C1 segment of cervical spinal cord (tissue), 14 donors: ENCODE measurements around the gene WDR64.

Source experiments
- DNase-seq, 14 donors: peaks; one replicate each; lab custom pipeline; 2025; lab: John Stamatoyannopoulos, UW

The WDR64 gene

GRCh38 chr1:241652012-241652411, at the start of gene WDR64:
Gene WDR64, plus strand, starts transcription at chr1:241652281. Its CDS starts 204 bp downstream, at chr1:241652485.
- DNase-seq: no peak

DNA sequence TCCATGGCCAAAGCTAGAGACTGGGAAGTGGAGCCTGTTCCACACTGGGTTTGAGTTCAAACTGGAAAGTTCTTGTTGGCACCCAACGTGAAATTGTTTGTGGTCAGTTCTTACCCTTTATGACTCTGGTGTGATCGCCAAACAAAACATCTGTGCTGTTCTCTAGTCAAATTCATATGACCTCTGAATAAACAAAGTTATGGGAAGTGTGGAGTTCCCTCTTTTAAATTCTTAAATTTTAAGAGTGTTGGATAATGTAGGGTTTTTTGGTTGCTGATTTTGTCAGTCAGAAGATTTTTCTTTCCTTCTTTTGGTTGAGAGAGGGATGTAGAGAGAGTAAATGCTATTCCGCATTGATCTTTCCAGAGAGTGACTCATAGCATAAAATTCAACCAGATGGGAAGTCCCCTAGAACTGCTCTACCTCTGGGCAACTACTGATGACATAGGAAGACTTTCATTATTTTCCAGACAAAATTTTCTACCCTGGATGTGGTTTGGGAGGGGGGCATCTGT, 48.3 kb upstream of the WDR64 start:
- DNase-seq: no peak

DNA sequence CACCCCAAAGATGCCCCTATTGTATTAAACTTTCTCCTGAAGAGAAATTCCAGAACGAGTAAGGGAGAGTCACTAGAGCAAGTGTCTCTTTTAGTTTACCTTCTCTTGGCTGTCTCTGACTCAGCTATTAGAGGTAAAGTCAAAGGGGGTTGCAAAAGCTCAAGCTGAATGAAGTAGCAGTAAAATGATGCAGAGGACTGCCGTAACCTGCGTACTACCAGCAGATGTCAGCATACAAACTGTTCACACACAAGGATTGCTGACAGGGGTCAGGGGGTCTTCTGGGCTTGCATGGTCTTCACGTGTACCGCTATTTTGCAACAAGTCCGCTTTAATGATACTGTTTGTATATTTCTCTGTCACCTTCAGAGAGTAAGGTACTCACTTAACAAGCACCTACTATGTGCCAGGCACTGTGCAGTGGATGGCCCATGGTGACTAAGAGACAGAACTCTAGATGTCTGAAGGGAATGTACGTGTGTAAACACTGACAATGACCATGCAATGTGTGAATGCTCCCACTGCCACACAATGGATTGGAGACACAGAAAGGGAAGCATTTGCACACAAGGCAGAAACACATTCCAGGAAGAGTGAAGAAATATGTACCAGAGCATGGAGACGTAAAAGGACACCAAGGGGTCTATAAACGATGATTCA, 46.8 kb upstream of the WDR64 start:
- no peak for DNase-seq

DNA sequence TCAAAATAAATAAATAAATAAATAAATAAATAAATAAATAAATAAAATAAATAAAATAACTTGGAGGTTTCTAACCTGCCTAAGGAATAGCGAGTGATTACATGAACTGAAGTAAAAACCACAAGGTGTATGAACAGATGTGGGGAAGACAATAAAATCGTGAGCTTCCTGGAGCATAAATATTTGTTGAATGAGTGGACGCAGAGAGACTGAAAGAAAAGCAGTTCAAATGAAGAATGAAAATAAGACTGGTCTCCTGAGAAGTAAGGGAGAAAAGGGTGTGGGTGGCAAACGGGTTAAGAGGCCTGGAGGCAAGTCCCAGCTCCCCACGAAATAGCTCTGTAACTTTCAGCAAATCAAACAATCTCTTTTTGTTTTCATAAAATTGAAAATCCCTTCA, 45.5 kb upstream of the WDR64 start:
- DNase-seq: no peak

DNA sequence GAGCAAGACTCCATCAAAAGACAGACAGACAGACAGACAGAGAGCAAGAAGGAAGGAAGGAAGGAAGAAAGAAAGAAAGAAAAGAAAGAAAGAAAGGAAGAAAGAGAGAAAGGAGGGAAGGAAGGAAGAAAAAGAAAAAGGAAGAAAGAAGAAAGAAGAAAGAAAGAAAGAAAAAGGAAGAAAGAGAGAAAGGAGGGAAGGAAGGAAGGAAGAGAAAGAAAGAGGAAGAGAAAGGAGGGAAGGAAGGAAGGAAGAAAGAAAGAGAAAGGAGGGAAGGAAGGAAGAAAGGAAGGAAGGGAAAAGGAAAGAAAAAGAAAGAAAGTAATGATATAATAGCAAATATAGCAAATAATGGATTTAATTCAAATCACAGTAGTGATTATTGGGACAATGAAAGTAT, 44.6 kb upstream of the WDR64 start:
- no peak for DNase-seq

DNA sequence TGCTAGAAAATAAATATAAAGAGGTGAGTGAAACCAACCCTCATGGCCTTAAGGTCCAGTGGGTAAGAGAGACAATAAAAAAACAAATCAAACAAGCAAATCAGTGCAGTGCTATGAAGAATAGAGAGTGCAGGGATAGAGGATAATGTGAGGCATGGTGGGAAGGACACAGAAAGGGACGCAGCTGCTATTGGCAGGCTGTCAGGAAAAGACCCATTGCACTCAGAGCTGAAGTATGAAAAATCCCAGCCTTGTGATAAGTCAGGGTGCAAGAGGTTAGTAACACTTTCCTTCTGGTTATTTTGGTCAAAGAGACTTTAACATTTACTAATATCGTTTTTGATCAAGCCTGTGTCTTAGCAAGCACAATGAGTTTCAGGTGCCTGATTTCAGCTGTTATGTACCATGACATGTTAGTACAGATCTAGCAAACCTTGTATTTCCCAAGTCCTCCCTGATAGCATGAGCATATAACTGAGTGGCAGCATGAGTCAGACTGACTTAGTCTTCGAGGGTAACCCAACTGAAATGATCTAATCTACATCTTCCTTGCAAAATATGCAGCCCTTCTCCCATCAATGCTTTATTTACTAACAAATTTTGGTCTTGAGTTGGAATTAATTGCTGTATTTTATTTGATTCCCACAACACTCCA, 43.6 kb upstream of the WDR64 start:
- DNase-seq: no peak

- no peak for DNase-seq
Observed at GRCh38 chr1:241610056-241610815, 41.8 kb upstream of the WDR64 start.

DNA sequence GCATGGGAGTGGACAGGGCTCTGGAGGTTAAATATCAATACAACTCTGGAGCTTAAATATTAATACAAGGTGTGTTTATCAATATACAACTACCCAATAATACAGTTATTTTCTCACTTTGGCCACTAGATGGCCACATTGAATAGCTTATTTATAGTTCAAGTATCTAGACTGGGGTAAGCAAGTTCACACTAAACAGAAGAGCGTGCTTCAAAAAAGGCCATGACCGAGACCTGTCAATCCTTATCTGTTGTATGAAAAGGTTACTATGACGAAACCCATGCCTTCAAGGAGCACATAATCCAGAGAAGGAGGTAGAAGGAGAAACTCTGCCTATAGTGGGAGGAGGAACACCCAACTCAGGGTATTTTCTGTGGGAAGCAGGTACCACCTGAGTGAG, 41.0 kb upstream of the WDR64 start:
- peak in 2 of 14 donors; percentile 6 to 10 for DNase-seq

DNA sequence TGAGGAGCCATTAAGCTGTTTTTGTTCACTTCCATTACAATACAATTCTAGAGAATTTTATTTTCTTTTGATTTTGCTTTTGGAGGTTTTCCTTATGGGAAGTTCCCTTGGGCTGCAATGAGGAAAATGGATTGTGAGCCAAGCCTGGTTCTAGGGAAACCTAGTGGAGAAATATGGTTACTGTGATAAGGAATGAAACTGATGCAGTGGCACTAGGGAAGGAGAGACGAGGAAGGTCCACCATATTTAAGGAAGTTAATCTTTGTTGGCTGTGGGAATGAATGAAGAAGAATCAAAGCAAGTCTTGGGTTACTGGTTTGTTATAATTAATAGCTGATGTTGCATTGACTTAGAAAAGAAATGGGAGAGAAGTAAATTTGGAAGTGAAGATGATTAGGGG, 40.3 kb upstream of the WDR64 start:
- no peak for DNase-seq

DNA sequence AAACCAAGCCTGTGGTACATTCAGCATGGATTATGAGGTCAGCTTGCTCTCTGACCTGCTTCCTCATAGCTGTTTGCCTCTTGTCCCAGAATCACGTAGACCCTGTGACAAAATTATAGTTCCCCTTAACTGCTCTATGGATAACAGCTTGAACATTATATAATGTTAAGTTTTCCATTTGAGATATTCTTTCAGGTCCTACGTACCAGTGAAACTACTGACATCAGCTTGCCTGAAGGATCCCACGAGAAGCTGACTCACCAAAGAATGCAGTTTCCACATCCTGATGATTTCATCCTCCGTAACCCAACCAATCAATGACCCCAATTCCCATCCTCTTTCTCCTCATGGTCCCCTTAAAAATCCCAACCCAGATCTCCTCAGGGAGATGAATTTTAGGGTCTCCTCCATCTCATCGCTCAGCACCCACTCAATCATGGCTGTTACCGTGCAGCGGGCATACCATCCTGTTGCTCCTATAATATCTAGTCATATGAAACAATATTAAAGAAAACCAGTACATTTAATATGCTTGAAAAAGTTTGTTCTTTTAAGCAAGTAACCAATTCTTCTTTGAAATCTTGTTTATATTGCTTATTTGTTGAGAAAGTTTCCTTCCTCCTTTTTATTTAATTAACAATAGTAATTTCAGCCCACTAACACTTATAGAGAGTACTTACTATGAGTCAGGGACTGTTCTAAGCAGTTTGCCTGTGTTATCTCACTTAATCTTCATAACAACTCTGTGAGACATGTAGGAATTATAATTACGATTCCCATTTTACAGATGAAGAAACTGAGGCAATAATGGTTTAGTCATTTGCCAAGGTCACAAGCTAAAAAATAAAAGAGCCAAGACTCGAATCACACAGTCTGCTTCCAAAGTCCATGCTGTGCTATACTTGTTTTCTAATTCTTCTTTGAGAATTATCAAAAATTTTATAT, 39.3 kb upstream of the WDR64 start:
- no peak for DNase-seq

DNA sequence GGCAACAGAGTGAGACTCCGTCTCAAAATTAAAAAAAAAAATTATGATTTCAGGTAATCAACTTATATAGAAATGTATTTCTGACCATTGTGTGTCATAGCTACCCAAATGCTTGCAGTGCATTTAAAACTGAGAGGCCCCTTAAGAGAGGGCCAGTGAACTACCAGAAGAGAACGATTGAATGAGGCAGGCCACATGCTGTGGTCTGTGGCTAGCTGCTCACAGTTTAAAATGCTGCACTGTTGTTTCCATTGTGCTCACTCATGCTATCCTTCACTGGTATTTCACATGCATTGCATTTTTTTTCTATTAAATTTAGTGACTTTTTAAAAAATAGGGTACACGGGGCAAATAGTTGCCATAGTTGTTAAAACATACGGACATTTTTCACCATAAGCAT, 37.9 kb upstream of the WDR64 start:
- no peak for DNase-seq

DNA sequence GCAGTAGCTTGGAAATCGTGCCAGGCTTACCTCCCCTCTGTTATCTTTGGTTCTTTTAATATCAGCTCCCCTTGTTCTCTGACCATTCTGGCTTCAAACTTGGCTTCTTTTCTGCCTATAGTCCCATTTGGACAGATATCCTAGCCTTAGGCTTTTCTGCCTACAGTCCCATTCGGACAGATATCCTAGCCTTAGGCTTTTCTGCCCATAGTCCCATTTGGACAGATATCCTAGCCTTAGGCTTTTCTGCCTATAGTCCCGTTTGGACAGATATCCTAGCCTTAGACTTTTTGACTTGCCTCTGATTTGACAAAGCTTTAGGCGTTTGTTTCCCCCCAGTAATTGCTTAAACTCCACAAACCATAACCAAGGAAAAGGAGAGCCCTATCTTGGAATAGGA, 37.5 kb upstream of the WDR64 start:
- no peak for DNase-seq

DNA sequence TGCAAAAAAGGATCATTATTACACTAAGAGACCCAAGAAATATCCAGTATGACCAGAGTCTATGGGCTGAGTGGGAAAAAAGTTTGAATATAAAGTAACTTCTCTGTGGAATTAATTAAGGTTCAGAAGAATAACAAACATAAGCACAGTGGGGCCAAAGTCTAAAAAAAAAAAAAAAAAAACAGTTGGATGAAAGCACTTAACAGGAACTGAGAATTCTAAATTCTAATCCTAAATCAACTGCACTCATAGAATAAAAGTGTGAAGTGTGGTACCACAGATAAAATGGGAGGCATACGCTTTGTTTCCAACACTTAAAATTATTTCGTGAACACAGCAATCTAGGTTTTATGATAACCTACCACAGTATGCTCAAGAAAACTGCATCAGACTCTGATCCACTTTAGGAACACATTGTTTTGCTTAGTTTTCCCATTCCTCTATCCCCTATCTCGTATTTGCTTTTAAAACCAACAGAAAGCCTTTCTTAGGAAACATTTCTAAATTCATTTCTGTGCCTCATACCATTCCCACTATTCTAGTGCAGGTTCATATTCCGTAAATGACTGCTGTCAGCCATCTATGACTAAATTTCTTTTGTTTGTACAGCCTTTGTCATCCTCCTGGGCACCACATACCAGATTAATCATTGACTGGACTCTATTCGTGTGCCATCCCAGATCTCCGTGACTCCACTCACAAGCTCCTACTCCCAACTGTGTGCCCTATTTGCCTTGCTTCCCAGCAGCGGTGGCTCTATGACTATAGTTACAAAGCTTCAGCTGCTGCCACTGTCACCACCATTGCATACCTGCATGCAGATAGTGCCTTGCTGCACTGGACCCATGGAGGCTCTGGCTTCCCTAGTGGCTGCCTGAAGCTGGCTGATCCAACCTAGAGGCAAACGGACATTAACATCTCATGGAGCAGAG, 36.8 kb upstream of the WDR64 start:
- no peak for DNase-seq

- DNase-seq: no peak
Observed at GRCh38 chr1:241617426-241617825, 34.7 kb upstream of the WDR64 start.

DNA sequence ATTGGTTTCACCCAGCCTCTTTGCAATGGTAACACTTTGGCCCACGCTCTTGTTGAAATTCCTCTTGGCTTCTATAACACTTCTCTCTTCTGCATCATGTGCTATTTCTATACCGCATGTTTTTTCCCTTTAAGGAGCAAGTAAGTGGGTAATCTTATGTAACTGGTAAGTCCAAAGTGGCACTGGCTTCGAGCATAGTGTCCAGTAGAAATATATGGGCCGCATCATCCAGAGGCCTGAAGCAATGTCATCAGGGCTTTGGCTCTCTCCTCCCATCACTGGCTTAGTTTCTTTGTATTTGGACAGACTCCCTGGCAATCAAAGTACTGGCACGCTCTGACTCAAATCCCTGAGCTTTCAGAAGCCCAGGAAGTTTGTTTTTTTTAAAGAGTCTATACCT, 29.4 kb upstream of the WDR64 start:
- DNase-seq: no peak

GRCh38 chr1:241624935-241625334, 27.1 kb upstream of the WDR64 start:
- DNase-seq: no peak

GRCh38 chr1:241627453-241628259, 24.4 kb upstream of the WDR64 start:
- DNase-seq: no peak

DNA sequence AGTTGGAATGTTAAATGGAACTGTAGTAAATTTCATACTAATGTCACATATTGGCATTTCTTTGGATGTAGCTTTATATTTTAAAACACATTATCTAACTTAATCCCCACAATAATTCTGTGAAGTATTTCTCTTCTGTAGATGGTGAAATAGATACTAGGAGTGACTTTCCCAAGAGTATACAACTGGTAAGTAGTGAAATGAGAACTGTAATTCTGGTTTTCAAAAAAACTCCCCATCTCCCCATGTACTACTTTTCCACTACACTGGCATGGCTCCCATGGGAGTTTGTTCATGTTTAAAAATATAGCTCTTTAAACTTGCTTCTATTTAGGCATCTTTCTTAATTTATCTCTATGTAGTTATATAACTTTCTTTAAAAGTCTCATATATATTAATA, 22.1 kb upstream of the WDR64 start:
- no peak for DNase-seq

DNA sequence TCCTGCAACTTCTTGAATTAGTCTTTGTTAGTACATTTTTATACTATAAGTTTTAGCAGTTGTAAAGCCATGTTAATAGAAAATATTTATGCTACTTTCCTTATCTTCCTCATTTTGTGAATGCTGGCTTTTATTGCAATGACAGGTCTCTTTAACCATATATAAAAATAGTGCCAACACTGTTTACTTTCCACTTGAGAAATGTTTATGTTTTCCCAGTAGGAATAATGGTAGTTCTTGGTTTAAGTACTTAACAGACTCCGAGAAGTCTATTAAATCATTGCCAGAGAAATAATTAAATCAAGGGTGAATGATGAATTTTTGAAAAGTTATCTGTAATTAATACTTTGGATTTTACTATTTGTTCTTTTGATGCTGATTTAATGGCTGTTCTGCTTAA, 21.6 kb upstream of the WDR64 start:
- no peak for DNase-seq

DNA sequence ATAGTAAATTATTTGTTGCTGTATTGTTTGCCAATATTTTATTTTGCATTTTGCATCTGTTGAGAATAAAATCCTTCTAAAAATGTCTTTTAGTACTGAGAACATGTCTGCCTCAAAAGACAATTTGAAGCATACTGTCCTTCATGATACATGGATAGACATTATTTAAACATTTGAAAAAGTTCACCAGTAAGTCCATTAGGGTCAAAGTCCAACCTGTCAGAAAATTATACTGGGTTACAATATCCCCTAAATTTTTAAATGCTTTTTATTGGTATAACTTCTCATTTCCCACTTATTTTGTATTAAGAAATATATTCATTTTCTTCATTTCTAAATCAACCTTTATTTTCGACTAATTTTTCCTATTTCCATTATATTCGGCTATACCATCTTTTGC, 21.2 kb upstream of the WDR64 start:
- DNase-seq: no peak
